ENCODE measurements around the gene MYBPC3. TPM values are rescaled to one million over a fixed set of nuclear protein-coding genes. Genes with fewer than 3 reads are reported as not detected.

The MYBPC3 gene
- total and polyA plus RNA-seq, 2 donors (not counting 1 experiment from before 2014, with no cell fraction given), result not detected

GRCh38 chr11:47378836-47379170 is 26.3 kb upstream of the MYBPC3 start:
- H3K4me2 ChIP-seq (ENCODE audit: extremely low read depth, insufficient read depth, low read length), result no peak overlapping the region
- DNase-seq (ENCODE audit: low read depth in 2 of 2), result no peak
- H2AFZ ChIP-seq (ENCODE audit: low read length), result no peak overlapping the region
- H3K9ac ChIP-seq (ENCODE audit: insufficient read depth, low read length), result no peak overlapping the region
- H4K20me1 ChIP-seq (ENCODE audit: control insufficient read depth, extremely low read depth, insufficient read depth, low read length), result no peaks in the 10 kb centered on the region
- no peak overlapping the region for H3K4me3 ChIP-seq (replicated peaks in 1 of 4; ENCODE audit: control extremely low read depth in 1 of 4, insufficient read depth in 1 of 4, low read depth in 3 of 4, low read length in 4 of 4)
- no peaks in the 10 kb centered on the region for H3K79me2 ChIP-seq (ENCODE audit: control insufficient read depth, insufficient read depth, low read length)
- no peaks in the 10 kb centered on the region for H3K36me3 ChIP-seq (ENCODE audit: control insufficient read depth, insufficient read depth, low read length)
- H3K27ac ChIP-seq (ENCODE audit: insufficient read depth, low read length), result no peak overlapping the region
- H3K9me3 ChIP-seq (ENCODE audit: control insufficient read depth, insufficient read depth, low read depth, low read length), result no peaks in the 10 kb centered on the region
- H3K27me3 ChIP-seq (ENCODE audit: control insufficient read depth, insufficient read depth, low read length), result no peaks in the 10 kb centered on the region
- no peaks in the 10 kb centered on the region for H3K4me1 ChIP-seq (ENCODE audit: control insufficient read depth, extremely low read depth, insufficient read depth, low read length)
- TF ChIP-seq CTCF (conservative IDR thresholded peaks at IDR 0.05 in 1 of 2, IDR thresholded peaks at IDR 0.05 in 1 of 2; ENCODE audit: low read depth in 1 of 2, low read length in 2 of 2) (no peak), EZH2 (IDR thresholded peaks at IDR 0.05; ENCODE audit: low read length, missing control alignments) (no peak)

GRCh38 chr11:47378010-47378835 is 25.7 kb upstream of the MYBPC3 start, which contains the start of gene SPI1:
TSS of gene SPI1 (minus strand) at chr11:47378547. CDS start at chr11:47378353, 194 bp downstream.
- no peak within 1 kb of the TSS for H3K4me2 ChIP-seq (ENCODE audit: extremely low read depth, insufficient read depth, low read length)
- no peaks in the 10 kb centered on the region for H4K20me1 ChIP-seq (ENCODE audit: control insufficient read depth, extremely low read depth, insufficient read depth, low read length)
- no peaks in the 10 kb centered on the region for H3K9me3 ChIP-seq (ENCODE audit: control insufficient read depth, insufficient read depth, low read depth, low read length)
- H2AFZ ChIP-seq (ENCODE audit: low read length), result no peak within 1 kb of the TSS
- TF ChIP-seq CTCF (conservative IDR thresholded peaks at IDR 0.05 in 1 of 2, IDR thresholded peaks at IDR 0.05 in 1 of 2; ENCODE audit: low read depth in 1 of 2, low read length in 2 of 2) (no peak), EZH2 (IDR thresholded peaks at IDR 0.05; ENCODE audit: low read length, missing control alignments) (no peak)
- no peaks in the 10 kb centered on the region for H3K79me2 ChIP-seq (ENCODE audit: control insufficient read depth, insufficient read depth, low read length)
- no peak within 1 kb of the TSS for H3K27ac ChIP-seq (ENCODE audit: insufficient read depth, low read length)
- no peak for DNase-seq (ENCODE audit: low read depth in 2 of 2)
- no peaks in the 10 kb centered on the region for H3K4me1 ChIP-seq (ENCODE audit: control insufficient read depth, extremely low read depth, insufficient read depth, low read length)
- H3K36me3 ChIP-seq (ENCODE audit: control insufficient read depth, insufficient read depth, low read length), result no peaks in the 10 kb centered on the region
- H3K4me3 ChIP-seq (replicated peaks in 1 of 4; ENCODE audit: control extremely low read depth in 1 of 4, insufficient read depth in 1 of 4, low read depth in 3 of 4, low read length in 4 of 4), result no peak within 1 kb of the TSS
- no peak within 1 kb of the TSS for H3K9ac ChIP-seq (ENCODE audit: insufficient read depth, low read length)
- H3K27me3 ChIP-seq (ENCODE audit: control insufficient read depth, insufficient read depth, low read length), result no peaks in the 10 kb centered on the region

- DNase-seq (ENCODE audit: low read depth in 2 of 2), result no peak
- H3K4me3 ChIP-seq (replicated peaks in 1 of 4; ENCODE audit: control extremely low read depth in 1 of 4, insufficient read depth in 1 of 4, low read depth in 3 of 4, low read length in 4 of 4), result no peak overlapping the region
- no peaks in the 10 kb centered on the region for H3K79me2 ChIP-seq (ENCODE audit: control insufficient read depth, insufficient read depth, low read length)
- no peaks in the 10 kb centered on the region for H4K20me1 ChIP-seq (ENCODE audit: control insufficient read depth, extremely low read depth, insufficient read depth, low read length)
- H3K4me2 ChIP-seq (ENCODE audit: extremely low read depth, insufficient read depth, low read length), result no peak overlapping the region
- H3K4me1 ChIP-seq (ENCODE audit: control insufficient read depth, extremely low read depth, insufficient read depth, low read length), result no peaks in the 10 kb centered on the region
- TF ChIP-seq CTCF (conservative IDR thresholded peaks at IDR 0.05 in 1 of 2, IDR thresholded peaks at IDR 0.05 in 1 of 2; ENCODE audit: low read depth in 1 of 2, low read length in 2 of 2) (no peak), EZH2 (IDR thresholded peaks at IDR 0.05; ENCODE audit: low read length, missing control alignments) (no peak)
- no peaks in the 10 kb centered on the region for H3K27me3 ChIP-seq (ENCODE audit: control insufficient read depth, insufficient read depth, low read length)
- no peak overlapping the region for H3K27ac ChIP-seq (ENCODE audit: insufficient read depth, low read length)
- no peaks in the 10 kb centered on the region for H3K36me3 ChIP-seq (ENCODE audit: control insufficient read depth, insufficient read depth, low read length)
- H3K9me3 ChIP-seq (ENCODE audit: control insufficient read depth, insufficient read depth, low read depth, low read length), result no peaks in the 10 kb centered on the region
- no peak overlapping the region for H2AFZ ChIP-seq (ENCODE audit: low read length)
- no peak overlapping the region for H3K9ac ChIP-seq (ENCODE audit: insufficient read depth, low read length)
These were observed 25.1 kb upstream of the MYBPC3 start for GRCh38 chr11:47377571-47378009.
